Activated T-helper 9 cell treated with anti-CD3 and anti-CD28 coated beads, Interleukin-2, amount 50 U/mL, for 16 hours (primary cell): ENCODE data around the gene PATJ.
"Not testable (repeated sequence)": the region's sequence is repeated elsewhere in the genome, so short reads cannot be mapped to it uniquely, and the experiment has no call there.

Source experiments
- DNase-seq: peaks from one replicate; pipeline ENCODE4 v3.0.0-alpha.2; 2020; ENCODE audit warnings: low read depth

PATJ gene

DNA sequence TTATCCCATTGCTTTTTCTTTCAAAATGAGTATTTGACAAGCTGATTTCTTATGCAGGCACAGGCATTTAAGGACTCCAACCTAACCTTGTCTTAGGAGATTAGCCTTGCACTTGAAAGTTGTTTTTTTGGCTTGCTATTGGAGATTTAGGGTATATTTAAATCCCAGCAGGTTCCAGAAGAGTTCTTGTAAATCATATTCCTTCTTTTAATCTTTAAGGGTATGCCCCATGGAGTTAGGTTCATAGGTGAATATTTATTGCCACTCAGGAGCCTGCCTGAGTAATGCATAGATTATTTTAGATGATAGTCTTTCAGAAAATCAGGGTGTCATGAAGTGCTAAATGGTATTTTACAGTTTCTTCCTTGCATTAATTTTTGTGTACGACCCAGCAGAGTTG, 146.5 kb downstream of the PATJ start:
- no peak for DNase-seq

DNA sequence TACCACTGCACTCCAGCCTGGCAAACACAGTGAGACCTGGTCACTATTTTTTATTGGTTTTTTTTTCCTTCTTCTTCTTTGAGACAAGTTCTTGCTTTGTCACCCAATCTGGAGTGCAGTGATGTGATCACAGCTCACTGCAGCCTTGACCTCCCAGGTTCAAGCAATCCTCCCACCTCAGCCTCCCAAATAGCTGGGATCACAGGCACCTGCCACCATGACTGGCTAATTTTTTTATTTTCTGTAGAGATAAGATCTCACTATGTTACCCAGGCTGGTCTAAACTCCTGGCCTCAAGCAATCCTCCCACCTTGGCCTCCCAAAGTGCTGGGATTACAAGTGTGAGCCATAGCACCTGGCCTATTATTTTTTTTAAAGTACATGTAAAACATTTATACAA, 148.2 kb downstream of the PATJ start:
- DNase-seq: not testable (repeated sequence)

- DNase-seq: no peak
These were observed 150.7 kb downstream of the PATJ start for GRCh38 chr1:61892977-61893376.

DNA sequence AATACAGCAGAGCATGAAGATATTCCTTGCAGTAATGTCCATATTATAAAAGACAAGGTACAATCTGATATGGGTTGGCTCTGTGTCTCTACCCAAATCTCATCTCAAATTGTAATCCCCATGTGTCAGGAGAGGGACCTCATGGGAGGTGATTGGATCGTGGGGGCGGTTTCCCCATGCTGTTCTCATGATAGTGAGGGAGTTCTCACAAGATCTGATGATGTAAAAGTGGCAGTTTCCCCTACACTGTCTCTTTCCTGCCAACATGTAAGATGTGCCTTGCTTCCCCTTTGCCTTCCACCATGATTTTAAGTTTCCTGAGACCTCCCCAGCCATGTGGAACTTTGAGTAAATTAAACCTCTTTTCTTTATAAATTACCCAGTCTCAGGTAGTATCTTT, 152.0 kb downstream of the PATJ start:
- not testable (repeated sequence) for DNase-seq

GRCh38 chr1:61895175-61895574, 152.9 kb downstream of the PATJ start:
- no peak for DNase-seq

DNA sequence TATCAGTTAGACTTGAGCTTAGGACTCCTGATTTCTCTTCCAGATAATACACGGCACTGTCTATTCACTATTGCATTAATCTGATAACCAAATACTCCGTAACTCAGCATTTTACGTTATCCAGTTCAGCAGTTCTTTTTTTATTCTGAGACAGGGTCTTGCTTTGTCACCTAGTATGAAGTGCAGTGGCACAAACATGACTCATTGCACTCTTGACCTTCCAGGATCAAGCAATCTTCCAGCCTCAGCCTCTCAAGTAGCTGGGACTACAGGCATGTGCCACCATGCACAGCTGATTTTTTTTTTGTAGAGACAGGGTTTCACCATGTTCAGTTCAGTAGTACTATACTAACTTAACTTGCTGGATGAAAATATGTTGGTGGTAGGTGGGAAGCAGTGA, 156.4 kb downstream of the PATJ start:
- no peak for DNase-seq

GRCh38 chr1:61904354-61904753, 162.1 kb downstream of the PATJ start:
- DNase-seq: no peak

GRCh38 chr1:61907102-61907501, 164.8 kb downstream of the PATJ start:
- DNase-seq: no peak

GRCh38 chr1:61910035-61910434, 167.8 kb downstream of the PATJ start:
- no peak for DNase-seq

DNA sequence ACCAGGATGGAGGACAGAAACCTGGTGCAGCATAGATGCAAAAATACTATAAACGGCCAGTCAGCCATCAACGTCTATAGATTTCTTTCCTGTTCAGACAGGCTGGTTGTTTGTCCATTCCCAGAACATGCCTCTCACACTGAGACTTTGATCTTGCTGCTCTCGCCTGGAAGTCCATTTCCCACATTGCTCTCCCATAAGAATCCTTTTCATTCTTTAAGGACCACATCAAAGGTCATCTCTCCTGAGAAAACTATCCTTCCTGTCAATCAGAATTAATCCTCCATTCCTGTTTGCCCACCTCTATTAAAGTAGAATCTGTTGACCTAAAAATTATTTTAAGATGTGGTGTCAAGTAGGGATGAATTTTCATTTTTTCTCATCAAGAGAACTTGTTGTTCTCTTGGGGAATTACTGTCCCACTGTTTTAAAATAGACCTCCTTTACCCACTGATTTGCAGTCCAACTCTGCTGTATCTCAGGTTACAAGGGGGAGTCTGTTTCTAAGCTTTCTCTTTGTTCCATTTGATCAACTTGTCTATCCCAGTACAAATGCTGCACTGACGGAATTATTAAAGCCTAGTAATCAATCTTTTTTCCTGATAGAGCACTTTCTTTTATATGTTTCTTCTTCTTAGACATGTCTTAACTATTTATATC, 172.7 kb downstream of the PATJ start:
- no peak for DNase-seq

DNA sequence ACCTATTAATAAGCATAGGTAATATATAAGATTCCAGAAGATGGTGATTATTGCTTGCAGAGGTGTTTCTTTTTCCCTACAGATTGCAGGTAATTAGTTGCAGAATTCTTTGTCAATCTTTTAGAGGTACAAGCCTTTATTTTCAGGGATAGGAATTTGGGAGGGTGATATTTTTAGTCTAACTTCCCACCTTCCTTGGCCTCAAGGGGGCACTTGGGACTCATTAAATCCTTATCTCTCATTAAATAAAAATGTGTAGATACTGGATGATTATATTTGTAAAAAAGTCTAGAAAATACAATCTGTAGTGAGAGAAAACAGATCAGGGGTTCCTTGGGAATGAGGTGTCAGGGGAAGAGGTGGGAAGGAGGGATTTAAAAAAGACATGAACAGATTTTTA, 179.2 kb downstream of the PATJ start:
- no peak for DNase-seq

- no peak for DNase-seq
These were observed 180.7 kb downstream of the PATJ start for GRCh38 chr1:61922950-61923480.

- DNase-seq: no peak
These were observed 183.5 kb downstream of the PATJ start for GRCh38 chr1:61925591-61926298.

GRCh38 chr1:61926597-61926996, 184.3 kb downstream of the PATJ start:
- no peak for DNase-seq

DNA sequence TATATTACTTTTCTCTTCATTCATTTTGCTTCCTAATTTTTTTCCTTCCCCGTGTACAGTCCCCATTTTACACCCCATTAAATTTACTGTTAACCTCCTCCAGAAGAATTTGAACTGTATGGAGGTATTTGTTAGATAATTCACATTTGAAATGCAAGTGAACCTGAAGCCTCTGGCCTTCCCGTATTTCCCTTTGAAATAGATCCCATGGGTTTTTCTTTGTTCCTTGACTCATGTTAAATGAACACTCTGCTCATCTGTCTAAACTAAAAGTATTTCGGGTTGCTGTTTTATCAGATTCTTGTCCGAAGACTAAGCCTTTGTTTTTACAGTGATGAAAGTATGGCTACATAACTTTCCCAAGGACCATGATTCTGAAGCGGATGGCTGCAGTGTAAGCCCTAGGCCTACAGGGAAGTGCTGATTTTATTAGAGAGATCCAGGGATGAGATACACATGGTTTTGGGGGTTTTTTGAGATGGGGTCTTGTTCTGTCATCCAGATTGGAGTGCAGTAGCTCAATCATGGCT, 187.9 kb downstream of the PATJ start:
- DNase-seq: no peak

DNA sequence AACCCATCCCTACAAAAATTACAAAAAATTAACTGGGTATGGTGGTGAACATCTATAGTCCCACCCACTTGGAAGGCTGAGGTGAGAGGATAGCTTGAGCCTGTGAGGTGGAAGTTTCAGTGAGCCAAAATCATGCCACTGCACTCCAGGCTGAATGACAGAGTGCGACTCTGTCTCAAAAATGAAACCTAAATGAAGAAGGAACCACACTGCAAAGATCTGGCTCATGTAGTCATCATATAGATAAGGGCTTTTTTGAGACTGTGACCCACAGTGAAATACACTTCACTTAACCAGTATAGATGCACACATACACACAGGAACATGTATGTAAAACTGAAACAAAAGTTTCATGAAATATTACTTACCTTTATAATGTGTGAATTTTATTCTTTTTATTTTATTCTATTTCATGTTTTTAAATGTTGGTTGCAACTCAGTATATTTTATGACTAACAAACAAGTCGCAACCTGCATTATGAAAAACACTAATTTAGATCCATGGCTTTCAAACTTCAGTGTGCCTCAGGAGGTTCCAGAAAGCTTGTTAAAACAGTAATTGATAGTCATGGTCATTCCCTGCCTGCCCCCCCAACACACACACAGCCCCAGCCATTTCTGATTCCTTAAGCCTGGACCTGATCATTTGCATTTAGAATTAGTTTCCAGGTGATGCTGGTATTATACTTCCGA, 189.5 kb downstream of the PATJ start:
- DNase-seq: no peak

DNA sequence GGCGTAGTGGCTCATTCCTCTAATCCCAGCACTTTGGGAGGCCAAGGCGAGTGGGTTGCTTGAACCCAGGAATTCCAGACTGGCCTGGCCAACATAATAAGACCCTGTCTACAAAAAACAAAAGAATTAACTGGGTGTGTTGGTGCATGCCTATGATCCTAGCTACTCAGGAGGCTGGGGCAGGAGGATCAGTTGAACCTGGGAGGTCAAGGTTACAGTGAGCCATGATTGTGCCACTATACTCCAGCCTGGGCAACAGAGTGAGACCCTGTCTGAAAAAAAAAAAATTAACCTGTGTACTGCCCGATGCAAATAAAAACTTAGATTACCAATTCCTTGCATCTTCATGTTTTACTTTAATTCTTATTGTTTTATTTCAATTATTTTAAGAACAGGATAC, 193.2 kb downstream of the PATJ start:
- DNase-seq: no peak

- no peak for DNase-seq
These were observed 194.6 kb downstream of the PATJ start for GRCh38 chr1:61936839-61937238.

- DNase-seq: no peak
These were observed 199.5 kb downstream of the PATJ start for GRCh38 chr1:61941794-61942193.

DNA sequence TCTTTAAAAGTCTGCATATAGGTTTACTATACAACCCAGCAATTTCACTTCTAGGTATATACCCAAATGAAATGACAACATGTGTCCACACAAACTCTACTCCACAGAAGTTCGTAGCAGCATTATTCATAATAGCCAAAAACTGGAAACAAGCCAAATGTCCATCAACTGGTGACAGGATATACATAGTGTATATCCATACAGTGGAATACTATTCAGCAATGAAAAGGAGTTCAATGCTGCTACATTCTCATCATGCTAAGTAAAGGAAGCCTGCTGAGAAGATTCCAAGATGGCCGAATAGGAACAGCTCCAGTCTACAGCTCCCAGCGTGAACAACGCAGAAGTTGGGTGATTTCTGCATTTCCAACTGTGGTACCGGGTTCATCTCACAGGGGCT, 200.6 kb downstream of the PATJ start:
- no peak for DNase-seq

DNA sequence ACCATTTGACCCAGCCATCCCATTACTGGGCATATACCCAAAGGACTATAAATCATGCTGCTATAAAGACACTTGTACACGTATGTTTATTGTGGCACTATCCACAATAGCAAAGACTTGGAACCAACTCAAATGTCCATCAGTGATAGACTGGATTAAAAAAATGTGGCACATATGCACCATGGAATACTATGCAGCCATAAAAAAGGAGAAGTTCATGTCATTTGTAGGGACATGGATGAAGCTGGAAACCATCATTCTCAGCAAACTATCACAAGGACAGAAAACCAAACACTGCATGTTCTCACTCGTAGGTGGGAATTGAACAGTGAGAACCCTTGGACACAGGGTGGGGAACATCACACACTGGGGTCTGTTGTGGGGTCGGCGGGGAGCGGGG, 206.4 kb downstream of the PATJ start:
- DNase-seq: not testable (repeated sequence)

DNA sequence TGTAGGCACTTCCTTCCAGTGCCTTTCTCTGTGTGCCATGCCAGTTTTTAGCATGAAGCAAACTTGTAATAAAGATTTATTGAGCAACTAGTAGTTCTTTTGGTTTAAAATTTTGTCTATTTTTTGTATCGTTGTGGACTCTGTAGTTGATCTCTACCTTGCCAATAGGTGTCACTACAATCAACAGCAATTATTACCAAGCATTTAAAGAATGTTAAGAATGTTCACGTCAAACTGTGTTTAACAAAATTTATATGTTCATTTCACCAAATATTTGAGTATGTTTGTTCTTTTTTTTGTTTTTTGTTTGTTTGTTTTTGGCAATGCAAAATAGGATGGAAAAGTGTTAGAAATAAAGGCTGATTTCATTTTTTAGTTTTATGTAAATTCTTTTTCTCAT, 208.1 kb downstream of the PATJ start:
- no peak for DNase-seq
